ENCODE results near the gene PCSK4.

Gene PCSK4

GRCh38 chr19:1432507-1432887, 57.7 kb downstream of the PCSK4 start:
- no peak for DNase-seq
- no peaks in the 10 kb centered on the region for H3K9me3 ChIP-seq
- H3K4me1 ChIP-seq: no peaks in the 10 kb centered on the region
- H3K27ac ChIP-seq: no peak overlapping the region
- no peak overlapping the region for H3K4me3 ChIP-seq
- H3K27me3 ChIP-seq: no peaks in the 10 kb centered on the region
- no peak for TF ChIP-seq CTCF (IDR thresholded peaks at IDR 0.05)
- peaks cover 67 to 83% (median 73%) of the 10 kb centered on the region in 3 donors for H3K36me3 ChIP-seq
- intact Hi-C loops (cut with DNase I; ENCODE audit: low total_unique reads): no loop called here

GRCh38 chr19:1431759-1432506, 58.2 kb downstream of the PCSK4 start:
- no peak overlapping the region for H3K27ac ChIP-seq
- H3K36me3 ChIP-seq: peaks cover 67 to 89% (median 77%) of the 10 kb centered on the region in 3 donors
- intact Hi-C loops (cut with DNase I; ENCODE audit: low total_unique reads): no loop called here
- no peaks in the 10 kb centered on the region for H3K9me3 ChIP-seq
- H3K27me3 ChIP-seq: no peaks in the 10 kb centered on the region
- DNase-seq: no peak
- H3K4me1 ChIP-seq: no peaks in the 10 kb centered on the region
- TF ChIP-seq CTCF (IDR thresholded peaks at IDR 0.05): no peak
- H3K4me3 ChIP-seq: no peak overlapping the region

Measured in tibial artery (tissue), 4 donors.